NCI-H2029 treated with DMSO at 0.1 percent for 48 hours (cell line): ENCODE data around the gene OR2V1.
"Not testable (repeated sequence)": the region's sequence is repeated elsewhere in the genome, so short reads cannot be mapped to it uniquely, and the experiment has no call there.

Source experiments
- DNase-seq: peaks from one replicate; lab custom pipeline; 2025; lab: John Stamatoyannopoulos, UW

Gene OR2V1

DNA sequence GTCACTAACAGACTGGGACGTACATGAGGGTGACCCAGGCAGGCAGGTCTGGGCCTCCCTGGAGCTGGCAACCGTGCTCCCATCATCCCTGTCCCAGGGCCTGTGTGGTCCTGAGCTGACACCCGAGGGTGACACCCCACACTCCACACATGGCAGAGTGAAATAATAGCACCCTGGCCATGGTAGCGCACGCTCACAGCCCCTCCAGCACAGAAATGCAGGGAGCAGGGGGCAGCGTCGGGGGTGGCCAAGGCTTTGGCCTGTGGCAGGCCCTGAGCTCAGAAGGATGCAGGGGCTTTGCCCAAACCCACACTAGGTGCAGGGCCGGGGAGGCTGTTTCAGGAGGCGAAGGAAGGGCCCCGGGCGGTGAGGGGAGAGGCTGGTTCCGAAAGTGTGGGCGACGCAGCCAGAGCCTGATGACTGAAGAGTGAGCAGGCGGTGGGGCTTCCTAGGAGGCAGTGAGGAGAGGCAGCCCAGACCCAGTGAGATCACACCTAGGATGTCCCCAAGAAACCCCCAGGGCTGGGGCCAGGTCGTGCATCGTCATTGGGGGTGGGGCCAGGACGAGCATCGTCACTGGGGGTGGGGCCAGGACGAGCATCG is 29.3 kb upstream of the OR2V1 start:
- no peak for DNase-seq

DNA sequence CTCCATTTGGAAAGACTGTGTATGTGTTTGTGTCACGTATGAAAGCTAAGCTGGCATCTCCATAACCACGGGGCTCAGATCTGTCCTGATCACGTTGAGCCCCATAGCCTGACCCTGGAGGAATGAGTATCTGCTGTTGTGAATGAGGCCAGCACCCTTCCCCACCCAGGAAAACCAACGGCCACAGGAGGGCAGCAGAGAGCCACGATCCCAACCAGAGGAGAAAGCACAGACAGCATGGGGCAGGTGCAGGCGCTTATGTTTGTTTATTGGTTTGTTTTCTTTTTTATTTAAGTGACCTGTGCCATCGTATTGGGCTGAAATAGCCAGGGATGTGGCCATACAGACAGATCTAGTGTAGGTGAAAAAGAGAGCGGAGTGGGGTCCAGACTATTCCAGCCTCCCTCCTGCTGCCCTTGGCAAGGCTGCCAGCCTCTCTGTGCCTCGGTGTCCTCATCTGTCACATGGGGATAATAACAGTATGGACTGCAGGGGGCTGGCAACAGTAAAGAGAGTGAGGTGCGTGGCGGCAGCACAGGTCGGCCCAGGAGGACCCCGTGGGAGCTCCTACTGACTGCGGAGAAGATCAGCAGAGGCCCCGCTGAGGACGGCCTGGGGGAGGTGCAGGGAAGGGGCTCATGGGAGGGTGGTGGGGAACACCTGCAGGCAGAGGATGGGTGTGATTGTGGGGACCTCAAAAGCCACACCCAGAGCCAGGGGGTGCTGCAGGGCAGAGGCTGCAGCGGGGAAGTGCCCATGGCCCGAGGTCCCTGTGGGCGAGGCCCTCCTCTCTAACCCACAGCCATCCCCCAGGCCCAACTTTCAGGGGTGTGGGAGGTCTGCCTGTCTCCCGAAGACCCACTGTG is 28.6 kb upstream of the OR2V1 start:
- peak; percentile 63 for DNase-seq

DNA sequence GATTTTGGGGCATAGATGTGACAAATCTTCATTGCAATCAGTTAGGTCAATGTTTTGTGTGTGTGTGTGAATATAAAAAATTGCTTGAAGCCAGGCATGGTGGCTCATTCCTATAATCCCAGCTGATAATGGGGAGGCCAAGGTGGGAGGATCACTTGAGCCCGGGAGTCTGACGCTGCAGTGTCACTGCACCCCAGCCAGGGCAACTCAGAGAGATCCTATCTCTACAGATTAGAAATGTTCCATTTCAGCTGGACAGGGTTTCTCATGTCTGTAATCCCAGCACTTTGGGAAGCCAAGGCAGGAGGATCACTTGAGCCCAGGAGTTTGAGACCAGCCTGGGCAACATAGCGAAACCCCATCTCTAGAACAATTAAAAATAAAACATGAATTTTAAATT is 27.9 kb upstream of the OR2V1 start:
- DNase-seq = no peak

DNA sequence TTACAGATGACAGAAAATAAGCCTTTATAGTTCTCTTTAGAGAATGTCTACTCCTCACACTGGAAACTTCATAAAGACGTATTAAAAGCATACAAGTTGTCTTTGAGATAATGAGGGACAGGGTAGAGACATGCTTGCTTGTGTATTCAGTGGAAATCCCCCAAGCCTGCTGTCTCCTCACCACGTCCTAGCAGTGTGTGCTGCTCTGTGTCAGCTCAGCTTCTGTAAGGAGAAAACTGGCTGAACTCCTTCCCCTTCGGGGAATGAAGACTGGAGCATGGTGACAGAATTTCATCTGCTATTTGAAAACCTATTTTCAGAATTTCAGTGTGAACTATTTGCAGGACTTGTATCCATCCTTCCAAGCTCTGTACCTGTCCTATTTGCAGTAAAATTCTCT is 25.8 kb upstream of the OR2V1 start:
- DNase-seq = no peak

DNA sequence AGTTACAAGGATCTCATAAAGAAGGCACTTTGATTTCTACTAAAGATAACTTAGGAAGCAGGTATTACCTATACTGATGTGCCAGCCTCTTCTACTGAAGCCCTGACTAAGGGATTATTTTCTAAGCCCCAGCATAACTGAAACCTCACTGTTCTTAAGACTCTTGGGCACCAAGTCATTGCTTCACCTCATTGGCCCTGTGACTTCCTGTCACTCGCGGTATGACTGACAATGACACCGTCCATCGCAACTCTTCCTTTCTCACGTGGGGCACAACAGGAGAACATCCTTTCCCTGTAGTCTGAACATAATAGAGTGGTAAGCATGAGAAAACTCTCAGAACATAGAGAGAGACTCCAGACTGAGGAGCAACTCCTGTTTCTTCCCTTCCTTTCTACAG is 22.8 kb upstream of the OR2V1 start:
- DNase-seq = no peak

DNA sequence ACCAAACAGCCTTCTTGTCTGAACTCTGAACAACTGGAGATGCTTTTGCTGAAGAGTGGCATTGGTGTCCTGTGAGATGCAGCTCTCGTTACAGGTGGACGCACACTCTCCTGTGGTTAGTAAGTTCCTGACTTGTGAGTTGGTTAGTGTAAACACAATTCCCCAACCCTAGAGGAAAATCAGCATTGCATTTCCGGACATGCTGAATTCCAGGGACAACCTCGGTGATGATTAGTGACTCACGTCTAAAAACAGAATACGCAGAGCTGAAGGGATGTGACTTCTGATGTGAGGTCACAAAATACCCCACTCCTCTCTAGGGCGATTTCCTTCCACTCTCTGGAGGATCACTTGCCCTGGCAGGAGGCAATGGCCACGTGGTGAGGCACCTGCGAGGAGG is 21.4 kb upstream of the OR2V1 start:
- no peak for DNase-seq

DNA sequence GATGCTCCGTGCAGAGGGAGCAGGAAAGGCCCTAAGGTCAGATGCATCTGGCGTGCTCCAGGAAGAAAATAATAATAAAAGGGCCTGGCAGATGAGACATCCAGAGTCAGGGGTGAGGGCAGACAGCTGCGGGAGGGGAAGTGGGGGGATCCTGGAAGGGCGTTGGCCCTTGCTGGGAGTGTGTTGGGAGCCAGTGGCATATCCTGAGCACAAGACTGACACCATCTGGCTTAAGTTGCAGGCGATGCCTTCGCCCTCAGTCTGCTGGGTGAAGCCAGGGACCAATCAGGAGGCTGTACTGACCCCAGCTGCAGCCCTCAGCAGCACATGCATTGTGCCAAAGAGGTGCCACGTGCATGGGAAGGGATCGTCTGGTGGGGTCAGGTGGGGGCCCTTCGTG is 20.2 kb upstream of the OR2V1 start:
- DNase-seq = no peak

DNA sequence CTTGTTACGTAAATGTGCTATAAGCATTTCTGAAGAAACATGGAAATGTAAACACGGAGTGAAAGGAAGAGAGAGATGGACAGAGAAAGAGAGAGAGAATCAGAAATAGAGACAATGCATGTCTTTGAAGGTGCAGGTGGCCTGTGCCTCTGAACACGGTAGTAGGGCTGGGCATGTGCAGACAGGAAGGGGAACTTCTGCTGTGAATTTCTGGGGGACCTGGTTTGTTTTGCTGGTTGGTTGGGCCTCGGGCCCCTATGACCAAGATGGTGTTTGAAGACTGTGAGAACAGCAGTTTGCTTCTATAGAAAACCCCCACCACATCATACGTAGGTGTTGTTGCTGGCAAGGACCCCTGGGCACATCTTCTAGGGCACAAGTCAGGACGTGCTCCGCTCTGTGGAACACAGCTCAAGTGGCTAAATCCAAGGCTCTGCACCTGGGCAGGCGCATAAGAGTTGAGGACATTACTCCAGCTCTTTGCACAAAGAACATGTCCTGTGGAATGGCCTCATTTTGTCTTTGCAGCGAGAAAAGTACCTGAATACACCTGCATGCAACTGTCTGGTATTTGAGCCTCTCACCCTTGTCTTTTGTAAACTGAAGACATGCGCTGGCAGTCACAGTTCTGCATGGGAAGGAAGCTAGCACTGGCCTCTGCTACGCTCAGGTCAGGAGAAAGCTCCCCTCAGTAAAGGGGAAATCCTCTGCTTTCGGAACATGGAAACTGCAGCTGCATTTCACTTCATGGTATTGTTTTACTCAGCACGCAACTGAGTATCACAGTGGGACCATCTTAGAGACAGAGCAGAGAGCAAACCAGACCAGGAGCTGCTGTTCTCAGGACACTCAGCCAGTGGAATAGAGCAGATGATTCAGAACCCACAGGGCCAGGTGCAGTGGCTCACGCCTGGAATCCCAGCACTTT is 19.1 kb upstream of the OR2V1 start:
- no peak for DNase-seq

DNA sequence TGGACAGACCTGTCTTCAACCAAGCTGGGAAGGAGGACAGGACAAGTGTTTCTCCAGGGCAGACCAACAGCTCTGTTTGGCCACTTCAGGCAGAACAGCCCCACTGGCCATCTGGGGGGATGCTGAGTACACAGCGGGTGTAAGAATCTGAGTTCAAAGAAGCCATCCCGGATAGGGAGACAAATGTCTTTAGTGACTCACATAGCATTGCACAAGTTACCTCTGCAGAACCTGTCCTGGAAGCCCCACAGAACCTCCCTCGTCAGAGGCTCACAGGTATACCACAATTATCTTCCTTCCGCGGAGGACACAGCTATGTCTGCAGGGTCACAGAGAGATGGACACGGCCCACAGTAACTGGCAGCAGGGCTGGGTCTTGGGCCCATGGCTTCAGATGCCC is 18.4 kb upstream of the OR2V1 start:
- no peak for DNase-seq

DNA sequence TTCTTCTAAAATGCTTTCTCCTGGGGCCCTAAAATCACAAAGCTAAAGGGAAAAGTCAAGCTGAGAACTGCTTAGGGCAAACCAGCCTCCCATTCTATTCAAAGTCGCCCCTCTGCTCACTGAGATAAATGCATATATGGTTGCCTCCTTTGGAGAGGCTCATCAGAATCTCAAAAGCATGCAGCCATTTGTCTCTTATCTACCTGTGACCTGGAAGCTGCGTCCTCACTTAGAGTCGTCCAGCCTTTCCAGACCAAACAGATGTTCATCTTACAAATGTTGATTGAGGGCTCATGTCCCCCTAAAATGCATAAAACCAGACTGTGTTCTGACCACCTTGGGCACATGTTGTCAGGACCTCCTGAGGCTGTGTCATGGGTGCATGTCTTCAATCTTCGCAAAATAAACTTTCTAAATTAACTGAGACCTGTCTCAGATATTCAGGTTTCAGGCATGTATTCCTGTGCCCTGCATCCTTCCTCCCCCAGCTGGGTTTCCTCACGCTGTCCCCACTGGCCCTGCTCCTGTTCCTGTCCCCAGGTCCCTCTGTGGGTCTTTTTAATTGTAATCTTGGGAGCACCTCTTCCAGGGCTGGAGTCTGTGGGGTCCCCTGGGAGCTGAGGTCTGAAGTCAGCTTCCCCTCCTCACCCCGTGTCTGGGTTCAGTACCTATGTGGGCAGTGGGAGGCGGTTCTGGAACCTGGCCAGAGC is 16.1 kb upstream of the OR2V1 start, which contains the start of gene OR2V2:
Gene OR2V2 (plus strand): TSS at position 660 of the 710 bp plus-strand sequence. CDS start 7,357 bp downstream, outside the sequence.
- not testable (repeated sequence) for DNase-seq

DNA sequence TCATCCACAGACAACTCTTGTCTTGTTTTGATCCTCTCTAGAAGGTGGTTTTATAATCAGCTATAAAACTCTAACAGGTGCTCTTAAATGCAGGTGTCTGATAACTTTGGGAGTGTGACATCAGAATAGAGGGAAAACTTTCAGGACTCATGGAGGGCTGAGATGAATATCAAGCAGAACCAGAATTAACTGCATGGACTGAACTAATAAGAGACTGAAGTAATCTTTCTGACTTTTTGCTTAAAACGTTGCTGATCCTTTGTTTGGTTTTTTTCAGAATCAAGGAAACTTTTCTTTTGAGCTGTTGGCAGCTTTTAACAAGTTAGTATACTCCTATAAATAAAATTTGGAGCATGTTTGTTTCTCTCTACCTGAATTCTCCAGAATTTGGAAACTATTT is 14.2 kb upstream of the OR2V1 start:
- DNase-seq = no peak

DNA sequence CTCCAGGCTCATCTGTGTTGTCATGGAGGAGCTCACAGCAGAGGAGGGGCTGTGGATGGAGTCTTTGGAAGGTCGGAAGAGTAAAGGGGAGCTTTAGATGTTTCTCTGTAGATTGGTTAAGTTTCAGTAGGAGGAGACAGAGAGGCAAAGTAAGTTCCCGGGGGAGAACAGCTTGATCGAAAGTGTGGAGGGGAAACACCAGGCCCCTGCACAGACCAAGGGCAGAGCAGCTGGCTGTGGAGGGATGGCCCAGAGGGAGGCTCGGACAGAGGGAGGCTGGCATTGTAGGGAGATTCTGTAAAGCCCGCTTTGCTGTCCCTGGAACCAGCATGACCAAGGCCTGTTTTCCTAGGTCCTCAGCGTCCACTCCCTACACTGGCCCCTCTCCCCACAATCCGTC is 11.1 kb upstream of the OR2V1 start:
- DNase-seq = no peak

DNA sequence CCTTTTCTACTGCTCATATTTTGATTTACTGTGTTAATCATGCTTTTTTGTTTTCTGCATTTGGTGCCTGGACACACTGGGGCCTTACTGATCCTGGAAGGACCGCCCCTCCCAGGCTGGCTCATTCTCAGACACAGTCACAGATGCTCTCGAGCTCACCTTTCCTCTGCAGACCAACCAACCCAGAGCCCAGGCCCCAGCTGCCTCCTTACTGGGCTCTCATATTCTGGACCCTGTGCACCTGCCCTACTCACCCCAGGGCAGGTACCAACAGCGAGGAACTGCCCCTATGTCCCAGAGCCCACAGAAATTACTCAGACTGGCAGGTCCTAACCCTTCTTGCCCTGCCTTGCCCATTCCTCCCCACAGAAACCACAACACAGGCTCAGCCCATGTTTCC is 9.8 kb upstream of the OR2V1 start:
- DNase-seq = no peak

DNA sequence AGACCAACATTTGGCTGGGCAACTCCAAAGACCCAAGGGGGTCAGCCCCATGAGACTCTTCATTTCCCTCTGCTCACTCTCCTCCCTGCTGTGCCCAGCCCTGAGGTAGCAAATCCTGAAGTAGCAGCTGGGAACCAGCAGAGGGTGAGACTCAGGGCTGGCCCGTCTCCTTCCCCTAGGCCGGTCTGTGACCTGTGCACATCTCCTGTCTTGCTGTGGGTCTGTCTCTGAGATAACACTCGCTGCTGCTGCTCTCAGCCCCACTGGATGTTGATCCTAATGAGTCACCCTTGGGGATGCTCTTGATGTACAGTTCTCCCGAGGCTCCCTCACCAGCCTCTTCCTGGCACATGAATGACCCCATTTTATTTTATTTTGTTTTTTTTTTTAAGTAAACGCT is 7.3 kb upstream of the OR2V1 start:
- no peak for DNase-seq

DNA sequence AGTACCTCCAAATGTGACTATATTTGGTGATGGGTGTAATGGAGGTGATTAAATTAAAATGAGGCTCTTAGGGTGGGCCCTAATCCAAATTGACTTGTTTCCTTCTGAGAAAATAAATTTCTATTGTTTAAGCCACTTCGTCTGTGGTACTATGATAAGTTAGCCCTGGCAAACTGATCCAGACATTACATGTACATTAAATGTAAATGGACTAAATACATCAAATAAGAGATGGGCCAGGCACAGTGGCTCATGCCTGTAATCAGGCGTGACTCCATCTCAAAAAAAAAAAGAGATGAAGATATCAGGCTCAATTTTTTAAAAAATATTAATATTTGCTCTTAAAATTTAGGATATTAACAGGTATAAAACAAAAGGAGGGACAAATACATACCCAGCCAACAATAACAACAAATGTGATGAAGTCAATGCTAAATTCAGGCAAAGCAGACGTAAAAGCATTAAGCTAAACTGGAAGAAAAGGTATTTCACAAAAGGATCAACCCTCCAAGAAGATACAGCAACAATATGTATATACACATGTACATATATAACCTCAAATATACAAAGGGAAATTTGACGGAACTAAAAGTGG is 5.5 kb upstream of the OR2V1 start:
- no peak for DNase-seq

DNA sequence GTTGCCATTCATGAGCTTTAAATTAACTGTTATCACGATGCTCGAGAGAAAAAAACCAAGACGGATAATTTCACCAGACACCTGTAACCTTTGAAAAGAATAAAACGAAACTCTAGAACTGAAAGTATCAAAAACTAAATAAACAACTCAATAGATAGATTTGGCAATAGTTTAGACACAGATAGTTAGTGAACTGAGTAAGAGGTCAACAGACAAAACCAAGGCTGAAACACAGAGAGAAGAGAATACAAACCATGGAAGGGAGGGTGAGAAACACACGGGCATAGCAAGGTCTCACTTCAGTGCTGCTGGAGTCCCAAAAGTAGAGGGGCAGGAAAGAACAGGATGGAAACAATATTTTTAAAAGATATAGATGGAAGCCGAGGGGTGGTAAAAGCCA is 3.3 kb upstream of the OR2V1 start:
- DNase-seq = no peak

DNA sequence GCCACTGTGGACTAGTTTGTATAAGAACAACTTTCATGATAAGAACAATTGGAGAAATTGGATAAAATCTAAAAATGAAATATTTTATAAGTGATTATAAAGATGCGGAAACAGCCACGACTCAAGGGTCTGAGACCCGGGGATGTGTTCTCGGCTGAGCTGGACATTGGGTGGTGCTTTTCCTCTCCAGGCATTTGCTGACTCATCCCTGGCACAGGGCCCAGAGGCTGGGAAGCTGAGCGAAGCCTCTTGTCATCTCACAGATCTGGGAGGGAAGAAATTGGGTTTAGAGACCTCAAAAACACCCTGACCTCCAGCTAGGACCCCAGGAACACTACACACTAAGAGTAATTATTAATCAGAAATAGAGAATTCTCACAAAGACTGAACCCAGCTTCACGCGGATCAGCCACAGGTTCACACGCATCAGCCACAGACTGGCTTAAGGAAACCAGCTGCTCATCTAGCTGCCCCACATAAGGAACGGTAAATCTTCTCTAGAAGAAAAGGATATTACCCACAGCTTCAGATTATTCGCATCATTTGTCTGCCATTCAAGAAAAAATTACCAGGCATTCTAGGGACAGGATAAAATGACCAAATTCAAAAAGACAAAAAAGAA is 2.8 kb upstream of the OR2V1 start:
- no peak for DNase-seq

DNA sequence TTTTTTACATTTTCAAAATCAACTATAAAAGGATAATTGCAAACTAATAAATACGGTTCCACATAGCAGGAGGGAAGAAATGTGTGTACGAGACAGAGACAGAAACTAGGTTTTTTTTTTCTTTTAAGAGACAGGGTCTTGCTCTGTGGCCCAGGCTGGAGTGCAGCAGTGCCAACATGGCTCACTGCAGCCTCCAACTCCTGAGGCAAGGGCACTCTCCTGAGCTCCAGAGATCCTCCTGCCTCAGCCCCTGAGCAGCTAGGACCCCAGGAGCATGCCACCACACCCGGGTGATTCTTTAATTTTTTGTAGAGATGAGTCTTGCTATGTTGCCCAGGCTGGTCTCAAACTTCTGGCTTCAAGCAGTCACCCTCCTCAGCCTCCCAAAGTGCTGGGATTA is 2.1 kb upstream of the OR2V1 start:
- DNase-seq = no peak

DNA sequence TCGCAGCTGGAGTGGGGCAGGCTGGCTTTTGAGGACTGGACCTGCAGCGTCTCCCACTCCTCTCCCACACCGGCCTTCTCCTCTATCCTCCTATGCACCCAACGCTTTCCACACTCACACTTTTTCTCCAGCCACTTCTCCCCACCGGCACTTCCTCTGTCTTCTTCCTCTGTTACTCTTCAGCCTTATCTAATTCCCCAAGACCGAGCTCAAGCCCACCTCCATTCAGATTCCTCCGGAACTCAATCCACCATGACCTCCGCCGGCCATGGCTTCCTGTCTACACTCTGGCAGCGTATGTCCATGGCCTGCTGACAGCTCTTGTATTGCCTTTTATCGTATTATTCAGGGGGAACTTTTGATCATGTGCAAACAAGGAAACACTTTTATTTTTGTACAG is 545 bp upstream of the OR2V1 start:
- no peak for DNase-seq

DNA sequence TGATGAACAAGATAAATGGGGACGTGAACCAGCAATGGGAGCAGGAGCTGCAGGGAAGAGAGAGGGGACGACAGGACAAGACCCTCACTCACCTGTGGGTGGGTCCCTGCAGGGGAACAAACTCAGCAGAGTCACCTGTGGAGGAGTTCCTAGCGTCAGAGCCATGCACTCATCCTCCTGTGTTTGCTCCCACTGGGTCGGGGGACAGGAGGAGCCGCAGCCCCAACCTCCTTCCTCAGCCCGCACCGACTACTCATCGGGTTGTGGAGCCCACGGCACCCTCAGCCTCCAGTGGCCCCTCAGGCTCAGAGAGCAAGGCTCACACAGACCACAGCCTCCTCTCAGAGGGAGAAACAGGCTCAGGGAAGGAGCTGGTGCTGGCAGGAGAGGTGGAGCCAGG is 888 bp downstream of the OR2V1 start:
- not testable (repeated sequence) for DNase-seq

DNA sequence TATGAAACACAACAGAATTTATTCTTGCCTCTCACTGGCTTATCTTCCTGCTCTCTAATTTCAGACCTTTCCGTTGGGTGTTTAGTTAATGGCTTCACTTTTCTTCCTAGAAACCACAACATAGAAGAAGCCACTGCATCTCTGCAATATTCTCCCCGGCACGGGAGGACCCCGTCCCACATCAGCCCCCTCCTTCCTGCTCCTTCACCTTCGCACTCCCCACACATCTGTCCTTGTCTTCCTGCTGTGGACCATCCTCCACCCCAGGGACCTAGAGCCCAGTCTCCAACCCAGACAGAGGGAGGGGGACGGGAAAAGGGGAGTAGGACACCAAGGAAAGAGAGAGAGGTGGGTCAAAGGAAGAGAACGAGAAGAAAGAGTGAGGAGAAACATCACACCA is 1.4 kb downstream of the OR2V1 start:
- no peak for DNase-seq
